C4-2B (cell line): ENCODE results near the gene SDCBP2.

ENCODE experiments used
- CTCF ChIP-seq: fragments of 450-650 bp; conservative IDR thresholded peaks from 2 replicates; pipeline ENCODE4 v1.5.1; 2017; ENCODE audit warnings: mild to moderate bottlenecking
- ZFX ChIP-seq: fragments of 450-650 bp; IDR thresholded peaks from 2 replicates; pipeline ENCODE4 v1.6.1; 2017

GRCh38 chr20:1345756-1346093, 16.8 kb upstream of the SDCBP2 start:
- TF ChIP-seq CTCF: no peak
- TF ChIP-seq ZFX: no peak
